OCI-LY3 (cell line): ENCODE measurements around the gene EMILIN1.

Source experiments
- CTCF ChIP-seq: fragments of 200-600, 300-600 bp; sonication (generic); IDR thresholded peaks from 2 replicates; pipeline ENCODE4 v1.5.1; 2014; ENCODE audit warnings: antibody characterized with exemption, low read length, low read depth
- EZH2phosphoT487 ChIP-seq: fragments of 200-600 bp; shearing (Covaris generic); IDR thresholded peaks from 2 replicates; pipeline ENCODE4 v1.6.1; 2018; ENCODE audit warnings: antibody characterized with exemption, mixed run types, low read depth

- TF ChIP-seq CTCF, result no peak
- no peak for TF ChIP-seq EZH2phosphoT487
Measured at GRCh38 chr2:27127883-27128667, 49.7 kb downstream of the EMILIN1 start.
